ENCODE measurements around the gene HLA-DQA1. TPM values are rescaled to one million over a fixed set of nuclear protein-coding genes. Genes with fewer than 3 reads are reported as not detected.

HLA-DQA1 gene
- total and polyA plus RNA-seq, 10 of the 15 experiments (the other 5 are each of a cell fraction or from before 2014, with no cell fraction given): 289 to 1,769 (median 460) TPM

DNA sequence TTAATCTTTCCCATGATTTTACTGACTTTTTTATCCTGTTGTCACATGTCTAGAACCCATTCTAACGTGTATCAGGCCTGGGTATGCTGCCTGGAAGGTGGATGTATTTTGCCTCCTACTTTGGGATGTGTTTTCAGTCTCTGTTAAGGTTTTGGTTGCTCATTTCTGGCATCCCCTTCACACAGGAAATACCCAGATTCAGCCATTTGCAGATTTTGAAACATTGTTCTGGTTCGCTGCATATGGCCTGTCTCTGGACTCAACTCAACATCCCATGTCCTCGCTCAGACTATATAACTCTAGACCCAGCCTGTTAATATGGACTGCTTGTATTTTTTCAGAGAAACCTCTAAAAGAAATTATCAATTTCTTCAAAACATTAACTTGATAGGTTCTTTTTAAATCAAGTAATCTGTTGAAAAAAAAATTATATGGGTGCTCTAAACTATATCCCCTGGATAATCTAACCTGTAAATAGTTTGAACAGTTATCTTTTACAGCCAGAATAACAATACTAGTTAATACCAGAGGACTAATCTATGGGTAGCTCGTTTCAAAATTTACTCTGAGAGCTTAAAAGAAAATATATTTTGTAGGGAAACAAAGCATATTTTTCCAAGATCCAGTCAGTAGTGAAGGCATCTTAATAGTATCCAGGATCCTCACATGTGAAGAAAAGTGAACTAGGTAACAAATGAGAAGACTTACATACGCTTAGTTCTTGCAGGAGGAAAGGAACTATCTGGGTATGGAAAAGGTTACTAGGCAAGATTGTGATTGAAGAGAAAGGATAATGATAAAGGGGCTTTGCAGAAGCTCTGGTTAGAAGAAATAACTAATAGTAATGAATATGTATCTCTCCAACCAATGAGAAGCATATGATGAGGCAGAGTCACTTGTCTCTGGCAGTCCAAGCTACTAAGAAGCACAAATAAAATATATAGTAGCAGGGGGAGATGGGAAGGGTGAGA is 52.6 kb downstream of the HLA-DQA1 start (continued):
- TF ChIP-seq, protein P1, sequence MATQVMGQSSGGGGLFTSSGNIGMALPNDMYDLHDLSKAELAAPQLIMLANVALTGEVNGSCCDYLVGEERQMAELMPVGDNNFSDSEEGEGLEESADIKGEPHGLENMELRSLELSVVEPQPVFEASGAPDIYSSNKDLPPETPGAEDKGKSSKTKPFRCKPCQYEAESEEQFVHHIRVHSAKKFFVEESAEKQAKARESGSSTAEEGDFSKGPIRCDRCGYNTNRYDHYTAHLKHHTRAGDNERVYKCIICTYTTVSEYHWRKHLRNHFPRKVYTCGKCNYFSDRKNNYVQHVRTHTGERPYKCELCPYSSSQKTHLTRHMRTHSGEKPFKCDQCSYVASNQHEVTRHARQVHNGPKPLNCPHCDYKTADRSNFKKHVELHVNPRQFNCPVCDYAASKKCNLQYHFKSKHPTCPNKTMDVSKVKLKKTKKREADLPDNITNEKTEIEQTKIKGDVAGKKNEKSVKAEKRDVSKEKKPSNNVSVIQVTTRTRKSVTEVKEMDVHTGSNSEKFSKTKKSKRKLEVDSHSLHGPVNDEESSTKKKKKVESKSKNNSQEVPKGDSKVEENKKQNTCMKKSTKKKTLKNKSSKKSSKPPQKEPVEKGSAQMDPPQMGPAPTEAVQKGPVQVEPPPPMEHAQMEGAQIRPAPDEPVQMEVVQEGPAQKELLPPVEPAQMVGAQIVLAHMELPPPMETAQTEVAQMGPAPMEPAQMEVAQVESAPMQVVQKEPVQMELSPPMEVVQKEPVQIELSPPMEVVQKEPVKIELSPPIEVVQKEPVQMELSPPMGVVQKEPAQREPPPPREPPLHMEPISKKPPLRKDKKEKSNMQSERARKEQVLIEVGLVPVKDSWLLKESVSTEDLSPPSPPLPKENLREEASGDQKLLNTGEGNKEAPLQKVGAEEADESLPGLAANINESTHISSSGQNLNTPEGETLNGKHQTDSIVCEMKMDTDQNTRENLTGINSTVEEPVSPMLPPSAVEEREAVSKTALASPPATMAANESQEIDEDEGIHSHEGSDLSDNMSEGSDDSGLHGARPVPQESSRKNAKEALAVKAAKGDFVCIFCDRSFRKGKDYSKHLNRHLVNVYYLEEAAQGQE (IDR thresholded peaks at IDR 0.05; ENCODE audit: low read depth, low read length): peak; percentile 58; the same call in 1 of the 2 replicates
- TF ChIP-seq HCFC1 (IDR thresholded peaks at IDR 0.05; ENCODE audit: low read length) (no peak), CHD1 (IDR thresholded peaks at IDR 0.05; ENCODE audit: low read depth, low read length) (0 out of 2 replicates have a peak, but pooled peaks have one; percentile 74), SUPT20H (IDR thresholded peaks at IDR 0.05; ENCODE audit: borderline replicate concordance, control insufficient read depth, low read depth, low read length) (no peak), TBL1XR1 (IDR thresholded peaks at IDR 0.05; ENCODE audit: low read depth, low read length) (no peak), STAT3 (IDR thresholded peaks at IDR 0.05; ENCODE audit: low read depth, low read length) (no peak), EP300 (IDR thresholded peaks at IDR 0.05; ENCODE audit: borderline replicate concordance in 1 of 2, control insufficient read depth in 1 of 2, low read depth in 2 of 2, low read length in 2 of 2) (peak in 1 of 2 experiments; percentile 28; a peak in 1 of 4 replicates), IKZF1 (conservative IDR thresholded peaks at IDR 0.05) (peak; percentile 67; the same call in 1 of the 2 replicates), POU2F2 (IDR thresholded peaks at IDR 0.05; ENCODE audit: borderline replicate concordance, low read depth, low read length) (peak; percentile 64; the same call in 1 of the 3 replicates), CREM (IDR thresholded peaks at IDR 0.05; ENCODE audit: low read depth) (peak; percentile 89), ZNF217 (IDR thresholded peaks at IDR 0.05) (no peak; the same call in none of the 2 replicates), ZBED1 (IDR thresholded peaks at IDR 0.05; ENCODE audit: borderline replicate concordance) (no peak; the same call in 1 of the 2 replicates), PML (IDR thresholded peaks at IDR 0.05; ENCODE audit: low read length) (peak; percentile 87; the same call in 1 of the 2 replicates), ZNF207 (IDR thresholded peaks at IDR 0.05; ENCODE audit: borderline replicate concordance) (no peak), POLR2AphosphoS2 (IDR thresholded peaks at IDR 0.05; ENCODE audit: low read depth, low read length) (no peak), TCF3 (IDR thresholded peaks at IDR 0.05; ENCODE audit: borderline replicate concordance, insufficient read depth, low read depth, low read length) (0 out of 2 replicates have a peak, but pooled peaks have one; percentile 23), BACH1 (IDR thresholded peaks at IDR 0.05; ENCODE audit: borderline replicate concordance) (peak; percentile 45; the same call in 1 of the 2 replicates), SIN3A (IDR thresholded peaks at IDR 0.05; ENCODE audit: low read depth, low read length) (no peak), CBX5 (IDR thresholded peaks at IDR 0.05; ENCODE audit: low read depth) (peak; percentile 53; the same call in 1 of the 2 replicates), NFXL1 (IDR thresholded peaks at IDR 0.05; ENCODE audit: borderline replicate concordance) (no peak), SREBF1 (IDR thresholded peaks at IDR 0.05; ENCODE audit: low read length) (no peak; the same call in 1 of the 2 replicates), WRNIP1 (IDR thresholded peaks at IDR 0.05; ENCODE audit: borderline replicate concordance, low read depth, low read length) (no peak)
- TF ChIP-seq, protein P2, sequence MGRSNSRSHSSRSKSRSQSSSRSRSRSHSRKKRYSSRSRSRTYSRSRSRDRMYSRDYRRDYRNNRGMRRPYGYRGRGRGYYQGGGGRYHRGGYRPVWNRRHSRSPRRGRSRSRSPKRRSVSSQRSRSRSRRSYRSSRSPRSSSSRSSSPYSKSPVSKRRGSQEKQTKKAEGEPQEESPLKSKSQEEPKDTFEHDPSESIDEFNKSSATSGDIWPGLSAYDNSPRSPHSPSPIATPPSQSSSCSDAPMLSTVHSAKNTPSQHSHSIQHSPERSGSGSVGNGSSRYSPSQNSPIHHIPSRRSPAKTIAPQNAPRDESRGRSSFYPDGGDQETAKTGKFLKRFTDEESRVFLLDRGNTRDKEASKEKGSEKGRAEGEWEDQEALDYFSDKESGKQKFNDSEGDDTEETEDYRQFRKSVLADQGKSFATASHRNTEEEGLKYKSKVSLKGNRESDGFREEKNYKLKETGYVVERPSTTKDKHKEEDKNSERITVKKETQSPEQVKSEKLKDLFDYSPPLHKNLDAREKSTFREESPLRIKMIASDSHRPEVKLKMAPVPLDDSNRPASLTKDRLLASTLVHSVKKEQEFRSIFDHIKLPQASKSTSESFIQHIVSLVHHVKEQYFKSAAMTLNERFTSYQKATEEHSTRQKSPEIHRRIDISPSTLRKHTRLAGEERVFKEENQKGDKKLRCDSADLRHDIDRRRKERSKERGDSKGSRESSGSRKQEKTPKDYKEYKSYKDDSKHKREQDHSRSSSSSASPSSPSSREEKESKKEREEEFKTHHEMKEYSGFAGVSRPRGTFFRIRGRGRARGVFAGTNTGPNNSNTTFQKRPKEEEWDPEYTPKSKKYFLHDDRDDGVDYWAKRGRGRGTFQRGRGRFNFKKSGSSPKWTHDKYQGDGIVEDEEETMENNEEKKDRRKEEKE (IDR thresholded peaks at IDR 0.05): no peak
